Parathyroid adenoma (tissue), 2 donors: ENCODE data around the gene MYL5.
A peak's percentile ranks its signal among the peaks of the same experiment; 100 is the strongest.

Experiments used
- H2AFZ ChIP-seq: fragments of 300-600 bp; sonication (generic); one replicate; pipeline ENCODE4 v1.7.0; 2017; ENCODE audit warnings: antibody characterized with exemption, mild to moderate bottlenecking
- H3K27ac ChIP-seq: fragments of 300-600 bp; sonication (generic); one replicate; pipeline ENCODE4 v1.7.0; 2017
- H3K27me3 ChIP-seq: fragments of 300-600 bp; sonication (generic); one replicate; pipeline ENCODE4 v1.7.0; 2017; ENCODE audit warnings: low read length; ENCODE audit not compliant: control insufficient read depth, insufficient read depth
- H3K36me3 ChIP-seq: fragments of 300-600 bp; sonication (generic); one replicate; pipeline ENCODE4 v1.7.0; 2017; ENCODE audit warnings: low read length; ENCODE audit not compliant: control insufficient read depth, insufficient read depth
- H3K4me1 ChIP-seq: fragments of 300-600 bp; sonication (generic); one replicate; pipeline ENCODE4 v1.7.0; 2017; ENCODE audit warnings: control low read depth
- H3K4me2 ChIP-seq: fragments of 300-600 bp; sonication (generic); one replicate; pipeline ENCODE4 v1.7.0; 2017; ENCODE audit warnings: low read length
- H3K4me3 ChIP-seq: fragments of 300-600 bp; sonication (generic); one replicate; pipeline ENCODE4 v1.7.0; 2017; ENCODE audit warnings: low read depth, low read length
- H3K79me2 ChIP-seq: fragments of 300-600 bp; sonication (generic); one replicate; pipeline ENCODE4 v1.7.0; 2017; ENCODE audit warnings: control low read depth
- H3K9ac ChIP-seq: fragments of 300-600 bp; sonication (generic); one replicate; pipeline ENCODE4 v1.7.0; 2017; ENCODE audit warnings: mild to moderate bottlenecking
- H3K9me3 ChIP-seq: fragments of 300-600 bp; sonication (generic); one replicate; pipeline ENCODE4 v1.7.0; 2017; ENCODE audit warnings: low read length; ENCODE audit not compliant: control insufficient read depth
- TF ChIP-seq, protein P1 (sequence below): fragments of 300-600 bp; sonication (generic); IDR thresholded peaks from one replicate; pipeline ENCODE4 v1.7.0; 2017; ENCODE audit warnings: antibody characterized with exemption, mild to moderate bottlenecking
- donor health status: primary hyperparathyroidism.

The MYL5 gene

DNA sequence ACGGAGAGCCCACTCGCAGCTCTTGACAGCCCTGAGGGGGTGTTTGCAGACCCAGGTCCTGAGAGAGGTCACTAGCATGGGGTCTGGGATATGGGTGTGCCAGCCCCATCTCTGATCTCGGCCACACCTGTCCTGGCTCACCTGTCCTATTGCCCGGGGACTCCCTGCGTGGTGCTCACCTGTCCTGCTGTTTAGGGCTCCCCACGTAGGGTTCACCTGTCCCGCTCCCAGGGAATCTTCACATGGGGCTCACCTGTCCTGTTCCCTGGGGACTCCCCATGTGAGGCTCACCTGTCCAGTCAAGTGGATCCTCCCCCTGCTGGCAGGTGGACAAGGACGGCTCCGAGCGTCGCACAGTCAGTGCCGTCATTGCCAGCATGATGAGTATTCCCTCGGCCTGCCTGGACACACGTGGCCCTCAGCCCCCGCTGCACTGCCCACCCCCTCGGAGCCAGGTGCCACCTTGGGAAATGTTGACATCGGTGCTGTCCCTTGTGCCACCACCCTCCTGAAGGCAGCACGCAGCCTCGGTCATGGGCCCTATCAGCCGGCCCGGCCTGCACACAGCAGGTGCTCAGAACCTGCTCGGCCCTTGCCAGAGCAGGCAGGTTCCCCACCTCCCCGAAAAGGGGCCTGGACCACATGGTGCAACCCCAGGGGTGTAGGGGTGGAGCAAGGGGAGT is 8.3 kb downstream of the MYL5 start:
- Histone ChIP-seq H3K9ac (no peak overlapping the region), H2AFZ (no peak overlapping the region), H3K9me3 (no peaks in the 10 kb centered on the region), H3K4me3 (no peak overlapping the region), H3K79me2 (no peaks in the 10 kb centered on the region), H3K4me2 (no peak overlapping the region), H3K27ac (no peak overlapping the region), H3K27me3 (no peaks in the 10 kb centered on the region), H3K36me3 (no peaks in the 10 kb centered on the region), H3K4me1 (no peaks in the 10 kb centered on the region)
- TF ChIP-seq, protein P1, sequence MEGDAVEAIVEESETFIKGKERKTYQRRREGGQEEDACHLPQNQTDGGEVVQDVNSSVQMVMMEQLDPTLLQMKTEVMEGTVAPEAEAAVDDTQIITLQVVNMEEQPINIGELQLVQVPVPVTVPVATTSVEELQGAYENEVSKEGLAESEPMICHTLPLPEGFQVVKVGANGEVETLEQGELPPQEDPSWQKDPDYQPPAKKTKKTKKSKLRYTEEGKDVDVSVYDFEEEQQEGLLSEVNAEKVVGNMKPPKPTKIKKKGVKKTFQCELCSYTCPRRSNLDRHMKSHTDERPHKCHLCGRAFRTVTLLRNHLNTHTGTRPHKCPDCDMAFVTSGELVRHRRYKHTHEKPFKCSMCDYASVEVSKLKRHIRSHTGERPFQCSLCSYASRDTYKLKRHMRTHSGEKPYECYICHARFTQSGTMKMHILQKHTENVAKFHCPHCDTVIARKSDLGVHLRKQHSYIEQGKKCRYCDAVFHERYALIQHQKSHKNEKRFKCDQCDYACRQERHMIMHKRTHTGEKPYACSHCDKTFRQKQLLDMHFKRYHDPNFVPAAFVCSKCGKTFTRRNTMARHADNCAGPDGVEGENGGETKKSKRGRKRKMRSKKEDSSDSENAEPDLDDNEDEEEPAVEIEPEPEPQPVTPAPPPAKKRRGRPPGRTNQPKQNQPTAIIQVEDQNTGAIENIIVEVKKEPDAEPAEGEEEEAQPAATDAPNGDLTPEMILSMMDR = no peak

DNA sequence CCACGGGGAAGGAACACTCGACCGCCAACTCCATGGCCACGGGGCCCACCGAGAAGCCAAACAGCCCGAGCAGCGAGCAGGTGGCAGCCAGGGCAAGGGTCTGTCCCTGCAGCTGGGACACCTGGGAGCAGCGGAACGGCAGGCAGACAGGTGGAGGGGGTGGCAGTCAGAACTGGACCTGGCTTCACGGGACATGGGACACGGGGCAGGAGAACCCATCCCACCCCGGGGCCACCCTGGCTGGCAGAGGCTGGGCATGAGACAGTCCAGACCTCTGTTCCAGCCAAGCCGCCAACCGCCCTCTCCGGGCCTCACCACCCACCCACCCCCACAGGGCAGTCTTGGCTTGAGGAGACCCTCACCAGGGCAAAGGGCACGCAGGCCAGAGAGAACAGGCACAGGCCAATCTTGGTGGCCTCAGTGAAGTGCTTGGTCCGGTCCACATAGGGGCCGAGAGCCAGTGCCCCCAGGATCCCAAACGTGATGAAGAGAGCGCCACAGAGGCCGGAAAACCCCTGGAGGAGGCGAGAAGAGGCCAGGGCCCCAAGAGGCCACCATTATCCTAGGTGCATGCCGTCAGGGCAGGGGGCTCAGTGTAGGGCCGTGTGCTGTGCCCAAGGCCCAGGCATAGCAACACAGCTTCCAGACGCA is 9.0 kb downstream of the MYL5 start:
- no peak overlapping the region for H2AFZ ChIP-seq
- H3K9ac ChIP-seq = no peak overlapping the region

DNA sequence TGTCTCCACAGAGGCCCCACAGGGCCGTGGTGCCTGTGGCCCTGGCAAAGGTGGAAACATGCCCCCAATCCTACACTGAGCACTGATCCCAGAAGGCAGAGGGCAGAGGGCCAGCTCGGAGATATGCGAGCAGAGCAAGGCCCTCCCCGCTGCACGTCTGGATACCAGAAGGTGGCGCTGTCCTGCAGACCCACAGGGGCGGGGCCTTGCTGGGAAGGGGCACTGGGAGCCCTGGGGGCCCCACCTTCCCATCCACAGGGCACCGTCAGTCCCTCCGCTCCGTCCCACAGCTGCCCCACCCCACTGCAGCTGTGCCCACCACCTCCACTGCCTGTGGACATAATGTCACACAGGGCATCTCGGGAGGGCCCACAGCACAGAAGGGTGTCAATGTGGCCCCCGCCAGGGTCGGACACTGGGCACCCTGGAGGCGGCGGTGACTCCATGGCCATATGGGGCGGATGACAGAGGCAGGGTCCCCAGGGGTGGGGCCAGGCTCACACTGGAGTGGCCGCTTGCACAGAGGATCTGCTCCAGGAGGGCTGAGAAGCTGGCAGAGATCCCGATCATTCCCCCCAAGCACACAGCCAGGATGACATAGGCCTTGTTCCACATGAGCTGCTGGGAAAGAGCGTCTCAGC is 9.8 kb downstream of the MYL5 start:
- Histone ChIP-seq H3K4me2 (no peak overlapping the region), H3K79me2 (no peaks in the 10 kb centered on the region), H3K4me3 (no peak overlapping the region), H3K36me3 (no peaks in the 10 kb centered on the region), H3K27ac (no peak overlapping the region), H2AFZ (no peak overlapping the region), H3K4me1 (no peaks in the 10 kb centered on the region), H3K27me3 (no peaks in the 10 kb centered on the region), H3K9me3 (no peaks in the 10 kb centered on the region), H3K9ac (no peak overlapping the region)
- TF ChIP-seq, protein P1 = peak; percentile 23

More for the DNA sequence above, 9.0 kb downstream of the MYL5 start:
- Histone ChIP-seq H3K4me3 (no peak overlapping the region), H3K27ac (no peak overlapping the region), H3K9me3 (no peaks in the 10 kb centered on the region), H3K4me1 (no peaks in the 10 kb centered on the region), H3K36me3 (no peaks in the 10 kb centered on the region), H3K27me3 (no peaks in the 10 kb centered on the region), H3K79me2 (no peaks in the 10 kb centered on the region), H3K4me2 (no peak overlapping the region)
- TF ChIP-seq, protein P1 = no peak

DNA sequence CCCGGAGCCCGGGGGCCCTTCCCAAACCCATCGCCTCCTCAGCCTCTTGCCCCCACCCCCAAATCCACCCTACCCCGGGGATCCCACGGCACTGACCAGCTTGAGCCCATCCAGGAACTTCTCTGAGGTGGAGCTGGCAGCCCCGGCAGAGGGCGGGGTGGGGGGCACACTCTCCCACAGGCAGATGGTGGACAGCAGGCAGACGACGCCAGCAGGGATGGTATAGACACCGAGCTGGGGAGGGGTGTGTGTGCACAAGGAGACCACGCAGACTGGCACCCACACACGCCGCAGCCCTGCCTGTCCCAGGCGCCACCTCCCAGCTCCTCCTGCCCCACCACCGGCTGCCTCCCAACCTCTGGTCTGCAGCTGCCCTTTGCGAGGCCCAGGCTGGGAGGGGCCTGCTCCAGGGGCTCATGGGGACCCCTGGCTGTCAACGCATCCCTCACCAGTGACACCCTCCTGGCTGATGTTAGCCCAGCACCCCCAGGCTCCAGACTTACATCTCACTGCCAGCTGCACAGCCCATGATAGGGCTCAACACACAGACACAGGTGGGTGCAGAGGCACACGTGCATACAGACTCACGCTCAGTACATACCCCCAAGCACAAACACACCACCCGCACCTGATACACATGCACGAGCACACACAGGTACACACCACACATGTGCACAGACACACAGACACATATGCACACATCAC is 10.4 kb downstream of the MYL5 start:
- no peaks in the 10 kb centered on the region for H3K27me3 ChIP-seq
- no peaks in the 10 kb centered on the region for H3K4me1 ChIP-seq
- no peak overlapping the region for H3K27ac ChIP-seq
- H3K9ac ChIP-seq = no peak overlapping the region
- no peaks in the 10 kb centered on the region for H3K79me2 ChIP-seq
- H3K4me2 ChIP-seq = no peak overlapping the region
- TF ChIP-seq, protein P1 = no peak
- no peak overlapping the region for H2AFZ ChIP-seq
- no peaks in the 10 kb centered on the region for H3K9me3 ChIP-seq
- no peak overlapping the region for H3K4me3 ChIP-seq
- H3K36me3 ChIP-seq = no peaks in the 10 kb centered on the region
